B cell (primary cell): ENCODE results near the gene TGFB1. TPM values are rescaled to one million over a fixed set of nuclear protein-coding genes. Genes with fewer than 3 reads are reported as not detected.
A peak's percentile ranks its signal among the peaks of the same experiment; 100 is the strongest.

Experiments
- ATAC-seq: fragments of 200-7000 bp; cut with Tn5 transposase; one replicate; pipeline ENCODE4 v1.10.0; 2021; ENCODE audit warnings: low read depth, mild to moderate bottlenecking, moderate number of reproducible peaks, moderate library complexity
- CTCF ChIA-PET: fragments of 350-600 bp; sonication (Branson Sonifier 250); formaldehyde crosslinking; loops from one replicate; lab custom pipeline; 2021; ENCODE audit warnings: antibody characterized with exemption, inconsistent platforms; lab: Charles Lee
- POLR2A ChIA-PET: fragments of 350-600 bp; sonication (Branson Sonifier 250); formaldehyde crosslinking; loops from one replicate; lab custom pipeline; 2021; ENCODE audit warnings: antibody characterized with exemption; lab: Charles Lee
- DNase-seq: peaks from one replicate; pipeline ENCODE4 v3.0.0; 2013
- H2AFZ ChIP-seq: 2 replicates; pipeline ENCODE4 v1.6.1; 2012; ENCODE audit warnings: mild to moderate bottlenecking, low read depth, low read length; ENCODE audit not compliant: insufficient read depth, poor library complexity, severe bottlenecking
- H3K27ac ChIP-seq, 2 donors: 1 replicate in 1 of 2; 2 replicates in 1 of 2; pipeline ENCODE4 v1.5.1; 2012 to 2013; ENCODE audit warnings: low read length in 2 of 2, mild to moderate bottlenecking in 2 of 2, moderate library complexity in 1 of 2
- H3K27me3 ChIP-seq, 4 experiments: fragments of 200-600 bp in 1 of 4; sonication (generic) in 1 of 4; replicated peaks in 1 of 4; 1 replicate in 2 of 4; 2 replicates in 2 of 4; pipeline versions ENCODE4 v1.6.1 to v1.7.0; 2013 to 2016; ENCODE audit warnings: low read length in 3 of 4, mild to moderate bottlenecking in 2 of 4, mixed read lengths in 1 of 4, moderate library complexity in 1 of 4; ENCODE audit not compliant: insufficient read depth in 4 of 4, control insufficient read depth in 3 of 4; ENCODE audit errors: control extremely low read depth in 1 of 4
- H3K36me3 ChIP-seq, 2 experiments: replicated peaks in 1 of 2; 1 replicate in 1 of 2; 2 replicates in 1 of 2; pipeline versions ENCODE4 v1.6.1 to v1.7.1; 2013; ENCODE audit warnings: low read length in 1 of 2; ENCODE audit not compliant: insufficient read depth in 2 of 2, control insufficient read depth in 1 of 2; ENCODE audit errors: control extremely low read depth in 1 of 2, extremely low read depth in 1 of 2
- H3K4me1 ChIP-seq, 2 donors: fragments of 200-600 bp in 1 of 2; sonication (generic) in 1 of 2; 1 replicate in 1 of 2; 2 replicates in 1 of 2; pipeline versions ENCODE4 v1.5.1 to v1.6.1; 2013 to 2017; ENCODE audit warnings: low read length in 2 of 2; ENCODE audit not compliant: control insufficient read depth in 2 of 2, insufficient read depth in 2 of 2
- H3K4me2 ChIP-seq: replicated peaks from 2 replicates; pipeline ENCODE3; 2012; ENCODE audit warnings: mild to moderate bottlenecking, low read depth, low read length; ENCODE audit not compliant: poor library complexity, severe bottlenecking
- H3K4me3 ChIP-seq, 5 experiments: fragments of 200-600 bp in 1 of 5; sonication (generic) in 1 of 5; 1 replicate in 3 of 5; 2 replicates in 2 of 5; pipeline versions ENCODE4 v1.5.1 to v1.7.0; 2011 to 2016; ENCODE audit warnings: low read length in 4 of 5, mild to moderate bottlenecking in 4 of 5, low read depth in 2 of 5, control low read depth in 1 of 5, moderate library complexity in 1 of 5; ENCODE audit not compliant: insufficient read depth in 1 of 5; ENCODE audit errors: control extremely low read depth in 1 of 5, extremely low read depth in 1 of 5
- H3K79me2 ChIP-seq: fragments of 200-600 bp; sonication (generic); one replicate; pipeline ENCODE4 v1.6.0; 2016; ENCODE audit warnings: low read length; ENCODE audit not compliant: control insufficient read depth, insufficient read depth
- H3K9ac ChIP-seq: fragments of 200-600 bp; sonication (generic); 2 replicates; pipeline ENCODE4 v1.6.1; 2017; ENCODE audit warnings: mild to moderate bottlenecking, low read length, moderate library complexity
- H3K9me3 ChIP-seq, 3 donors: one replicate each; pipeline versions ENCODE4 v1.6.1 to v1.7.1; 2013; ENCODE audit warnings: low read length in 2 of 3; ENCODE audit not compliant: control insufficient read depth in 2 of 3, insufficient read depth in 1 of 3; ENCODE audit errors: control extremely low read depth in 1 of 3
- H4K20me1 ChIP-seq: 2 replicates; pipeline ENCODE4 v1.6.0; 2012; ENCODE audit warnings: mild to moderate bottlenecking, low read length; ENCODE audit not compliant: insufficient read depth, control insufficient read depth, poor library complexity, severe bottlenecking
- H3K27ac Mint-ChIP-seq: one replicate; pipeline ENCODE4 v1.8.0; 2021; ENCODE audit warnings: mixed read lengths
- H3K27me3 Mint-ChIP-seq: one replicate; pipeline ENCODE4 v1.8.0; 2021; ENCODE audit warnings: mixed read lengths
- H3K4me1 Mint-ChIP-seq: one replicate; pipeline ENCODE4 v1.8.0; 2021; ENCODE audit warnings: mixed read lengths
- H3K4me3 Mint-ChIP-seq: one replicate; pipeline ENCODE4 v1.8.0; 2021; ENCODE audit warnings: mixed read lengths
- H3K9me3 Mint-ChIP-seq: one replicate; pipeline ENCODE4 v1.8.0; 2022; ENCODE audit warnings: mixed read lengths; ENCODE audit not compliant: insufficient read depth
- CTCF ChIP-seq: fragments of 200-600 bp; IDR thresholded peaks from one replicate; pipeline ENCODE4 v1.8.0; 2022; ENCODE audit warnings: antibody characterized with exemption, mild to moderate bottlenecking
- EZH2 ChIP-seq: IDR thresholded peaks from 2 replicates; pipeline ENCODE4 v1.6.1; 2012; ENCODE audit warnings: borderline replicate concordance, low read depth, mild to moderate bottlenecking, moderate library complexity, low read length; ENCODE audit not compliant: insufficient read depth, poor library complexity, severe bottlenecking
- WGBS: methylation state at CpG from one replicate; pipeline ENCODE4 v1.1.5; 2013; ENCODE audit warnings: missing lambda C conversion rate; ENCODE audit not compliant: insufficient coverage; 5-methylcytosine and 5-hydroxymethylcytosine counted together
- intact Hi-C: fragments of 100-400 bp; cut with micrococcal nuclease; formaldehyde crosslinking; loops from one replicate; pipeline ENCODE4 v1.10.0; 2022
- polyA plus RNA-seq: library from polyadenylated mRNA; depleted of rRNA; stranded (reverse); fragments of >200 nt; gene quantifications from 2 replicates; pipeline ENCODE4 v1.2.3, GENCODE V29; 2012
- small RNA-seq: library from RNA; depleted of rRNA; stranded (forward); fragments of <200 nt; gene quantifications from one replicate; pipeline ENCODE3, GENCODE V24; 2012; ENCODE audit warnings: low replicate concordance, low read depth; ENCODE audit not compliant: insufficient read length
- total RNA-seq, 2 donors: library from RNA; stranded (reverse); fragments of 120-200 nt in 1 of 2; gene quantifications; 1 replicate in 1 of 2; 2 replicates in 1 of 2; pipeline versions ENCODE4 v1.2.3 to v1.2.4, GENCODE V29; 2013 to 2022

The TGFB1 gene
- total and polyA plus RNA-seq, 2 donors (not counting 1 experiment from before 2014, with no cell fraction given), result 109 to 120 TPM

GRCh38 chr19:41288673-41289530 lies 64.8 kb downstream of the TGFB1 start:
- Histone ChIP-seq H3K4me2 (no peak overlapping the region), H3K9ac (no peak overlapping the region), H3K27me3 (no peaks in the 10 kb centered on the region), H3K36me3 (peaks cover 9 to 78% of the 10 kb centered on the region in 2 experiments), H2AFZ (no peak overlapping the region), H3K4me3 (no peak overlapping the region), H3K4me1 (no peaks in the 10 kb centered on the region), H3K27ac (peak overlapping the region in 1 of 2 donors; percentile 15), H3K9me3 (no peaks in the 10 kb centered on the region), H4K20me1 (peaks cover 21% of the 10 kb centered on the region), H3K79me2 (peaks cover 55% of the 10 kb centered on the region)
- ChIA-PET CTCF (interaction anchor here (0.6 kb wide), 1 partner anchor 18 kb away, joined by 7 read pairs; no protein-coding TSS in a partner anchor), POLR2A (interaction anchor here (1.9 kb wide), 1 partner anchor 24 kb away, joined by 4 read pairs; no protein-coding TSS in a partner anchor)
- intact Hi-C loops, result no loop called here
- Mint-ChIP-seq H3K4me3 (no peak overlapping the region), H3K9me3 (no peaks in the 10 kb centered on the region), H3K27ac (no peak overlapping the region), H3K27me3 (no peaks in the 10 kb centered on the region), H3K4me1 (no peaks in the 10 kb centered on the region)
- TF ChIP-seq CTCF (no peak), EZH2 (no peak)
- WGBS, result 100% methylated on average over 1 of the region's 3 CpGs
- DNase-seq (no peak), ATAC-seq (no peak)

Small RNA genes lying within 50 kb of the gene (small RNA-seq; reads per million reads assigned to genes)
- gene RN7SL34P, result not detected

Other genes with a start within 250 kb of the TGFB1 start
- not detected in 2 replicates for gene CYP2F1, start 239.5 kb downstream of the TGFB1 start, total RNA-seq
- gene CYP2F1, start 239.5 kb downstream of the TGFB1 start, polyA plus RNA-seq, result 0.04 TPM in 1 of 2 replicates, not detected in the other
- gene CYP2S1, start 160.7 kb downstream of the TGFB1 start, total RNA-seq, result not detected in 2 replicates
- gene CYP2S1, start 160.7 kb downstream of the TGFB1 start, polyA plus RNA-seq, result 0.09 and 0.12 TPM in 2 replicates
- gene AXL, start 134.7 kb downstream of the TGFB1 start, total RNA-seq, result not detected in 2 replicates
- not detected in 2 replicates for gene AXL, start 134.7 kb downstream of the TGFB1 start, polyA plus RNA-seq
- gene HNRNPUL1, start 89.5 kb downstream of the TGFB1 start, total RNA-seq, result 273 and 274 TPM in 2 replicates
- gene HNRNPUL1, start 89.5 kb downstream of the TGFB1 start, polyA plus RNA-seq, result 47.2 and 60.7 TPM in 2 replicates
- gene CCDC97, start 43.8 kb downstream of the TGFB1 start, total RNA-seq, result 68.3 and 78.3 TPM in 2 replicates
- 9.9 and 16.3 TPM in 2 replicates for gene CCDC97, start 43.8 kb downstream of the TGFB1 start, polyA plus RNA-seq
- 17.5 and 17.8 TPM in 2 replicates for gene B9D2, start 10.2 kb upstream of the TGFB1 start, total RNA-seq
- gene B9D2, start 10.2 kb upstream of the TGFB1 start, polyA plus RNA-seq, result 9.9 and 19.4 TPM in 2 replicates
- gene TMEM91, start 22.6 kb upstream of the TGFB1 start, total RNA-seq, result 7.1 and 11.8 TPM in 2 replicates
- gene TMEM91, start 22.6 kb upstream of the TGFB1 start, polyA plus RNA-seq, result 6.3 and 8.0 TPM in 2 replicates
- 14.1 and 16.1 TPM in 2 replicates for gene EXOSC5, start 43.4 kb upstream of the TGFB1 start, total RNA-seq
- 19.6 and 41.4 TPM in 2 replicates for gene EXOSC5, start 43.4 kb upstream of the TGFB1 start, polyA plus RNA-seq
- gene BCKDHA, start 43.9 kb upstream of the TGFB1 start, total RNA-seq, result 20.6 and 25.2 TPM in 2 replicates
- gene BCKDHA, start 43.9 kb upstream of the TGFB1 start, polyA plus RNA-seq, result 24.2 and 39.7 TPM in 2 replicates
- 0.22 and 0.27 TPM in 2 replicates for gene B3GNT8, start 73.5 kb upstream of the TGFB1 start, total RNA-seq
- 0.06 TPM in 1 of 2 replicates, not detected in the other for gene B3GNT8, start 73.5 kb upstream of the TGFB1 start, polyA plus RNA-seq
- 31.6 and 31.8 TPM in 2 replicates for gene DMAC2, start 86.0 kb upstream of the TGFB1 start, total RNA-seq
- gene DMAC2, start 86.0 kb upstream of the TGFB1 start, polyA plus RNA-seq, result 32.7 and 41.7 TPM in 2 replicates
- gene ERICH4, start 89.2 kb upstream of the TGFB1 start, total RNA-seq, result not detected in 2 replicates
- gene ERICH4, start 89.2 kb upstream of the TGFB1 start, polyA plus RNA-seq, result not detected in 2 replicates
- gene CEACAM21, start 222.2 kb upstream of the TGFB1 start, total RNA-seq, result 18.9 and 19.3 TPM in 2 replicates
- gene CEACAM21, start 222.2 kb upstream of the TGFB1 start, polyA plus RNA-seq, result 18.7 and 27.3 TPM in 2 replicates